GM12864 (cell line): ENCODE measurements around the gene MAD1L1.

Source experiments
- DNase-seq: peaks from one replicate; pipeline ENCODE4 v3.0.0-alpha.2; 2011; ENCODE audit warnings: low read depth
- H3K4me3 ChIP-seq: 2 replicates; pipeline ENCODE4 v1.5.1; 2011; ENCODE audit warnings: mild to moderate bottlenecking, low read depth, low read length, control low read depth
- CTCF ChIP-seq: IDR thresholded peaks from 2 replicates; pipeline ENCODE4 v1.5.1; 2011; ENCODE audit warnings: low read depth, mild to moderate bottlenecking, moderate library complexity, low read length, control low read depth, inconsistent platforms; ENCODE audit errors: missing control alignments

MAD1L1 gene

GRCh38 chr7:2029211-2029905, 203.4 kb downstream of the MAD1L1 start:
- no peak overlapping the region for H3K4me3 ChIP-seq
- DNase-seq = no peak
- TF ChIP-seq CTCF = no peak

- DNase-seq = no peak
- no peak overlapping the region for H3K4me3 ChIP-seq
- TF ChIP-seq CTCF = no peak
Observed at GRCh38 chr7:2028733-2029132, 204.0 kb downstream of the MAD1L1 start.

GRCh38 chr7:2025188-2025587, 207.6 kb downstream of the MAD1L1 start:
- TF ChIP-seq CTCF = no peak
- no peak overlapping the region for H3K4me3 ChIP-seq

GRCh38 chr7:2024567-2024918, 208.2 kb downstream of the MAD1L1 start:
- DNase-seq = no peak
- no peak for TF ChIP-seq CTCF
- no peak overlapping the region for H3K4me3 ChIP-seq

More at GRCh38 chr7:2025188-2025587, 207.6 kb downstream of the MAD1L1 start:
- no peak for DNase-seq

- DNase-seq = no peak
- no peak overlapping the region for H3K4me3 ChIP-seq
- TF ChIP-seq CTCF = no peak
Observed at GRCh38 chr7:2023877-2024566, 208.7 kb downstream of the MAD1L1 start.

- H3K4me3 ChIP-seq = no peak overlapping the region
- DNase-seq = no peak
- no peak for TF ChIP-seq CTCF
Observed at GRCh38 chr7:2022737-2023250, 210.0 kb downstream of the MAD1L1 start.

GRCh38 chr7:2022021-2022409, 210.7 kb downstream of the MAD1L1 start:
- H3K4me3 ChIP-seq = no peak overlapping the region
- TF ChIP-seq CTCF = no peak
- DNase-seq = no peak
